ENCODE data around the gene ZSCAN5C.
A peak's percentile ranks its signal among the peaks of the same experiment; 100 is the strongest.
"Not testable (repeated sequence)": the region's sequence is repeated elsewhere in the genome, so short reads cannot be mapped to it uniquely, and the experiment has no call there.

Gene ZSCAN5C

GRCh38 chr19:56191711-56192110 is 10.4 kb upstream of the ZSCAN5C start:
- no peak for DNase-seq (ENCODE audit: low read depth in 3 of 3)

DNA sequence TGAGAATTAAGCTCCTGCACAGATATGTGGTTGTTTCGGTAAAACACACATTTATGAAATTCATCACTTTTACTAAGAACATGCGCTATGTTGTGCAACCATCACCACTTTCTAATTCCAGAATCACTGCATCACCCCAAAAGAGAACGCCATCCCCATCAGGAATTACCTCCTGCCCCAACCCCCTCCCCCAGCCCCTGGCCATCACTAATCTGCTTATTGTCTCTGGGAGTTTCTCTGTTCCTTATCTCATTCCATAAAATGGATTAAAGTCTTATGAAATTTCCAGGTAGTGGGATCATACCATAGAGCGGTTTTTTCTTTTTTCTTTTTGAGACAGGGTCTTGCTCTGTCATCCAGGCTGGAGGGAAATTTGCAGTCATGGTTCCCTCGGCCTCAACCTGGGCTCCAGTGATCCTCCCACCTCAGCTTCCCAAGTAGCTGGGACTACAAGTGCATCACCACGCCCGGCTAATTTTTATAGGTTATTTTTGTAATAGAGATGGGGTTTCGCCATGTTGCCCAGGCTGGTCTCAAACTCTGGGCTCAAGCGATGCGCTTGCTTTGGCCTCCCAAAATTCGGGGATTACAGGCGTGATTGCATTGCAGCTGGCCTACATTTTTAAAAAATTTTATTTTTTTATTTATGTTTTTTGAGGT is 8.0 kb upstream of the ZSCAN5C start:
- no peak for DNase-seq (ENCODE audit: low read depth in 3 of 3)

DNA sequence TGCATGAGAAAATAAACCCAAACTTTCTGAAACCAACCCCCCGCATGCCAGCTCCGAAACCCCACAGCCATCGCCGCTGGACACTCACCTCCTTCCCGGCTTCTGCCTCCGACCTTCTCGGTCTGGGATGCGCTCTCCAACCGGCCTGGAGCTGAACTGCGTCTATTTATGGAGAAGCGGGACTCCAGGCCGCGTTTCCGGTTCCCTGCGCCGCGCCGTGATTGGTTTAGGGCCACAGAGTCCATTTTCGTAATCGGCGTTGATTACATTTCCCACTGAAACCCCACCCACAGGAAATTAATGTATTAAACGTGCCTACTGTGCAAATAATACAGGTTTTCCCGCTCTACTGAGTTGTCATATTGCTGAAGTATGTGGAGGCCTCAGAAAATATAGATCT is 4.4 kb upstream of the ZSCAN5C start, which contains the start of gene ZSCAN5B:
TSS of gene ZSCAN5B (minus strand) at position 138 of the 400 bp plus-strand sequence. CDS start 4,731 bp downstream, outside the sequence.
- not testable (repeated sequence) for DNase-seq (ENCODE audit: low read depth in 3 of 3)

DNA sequence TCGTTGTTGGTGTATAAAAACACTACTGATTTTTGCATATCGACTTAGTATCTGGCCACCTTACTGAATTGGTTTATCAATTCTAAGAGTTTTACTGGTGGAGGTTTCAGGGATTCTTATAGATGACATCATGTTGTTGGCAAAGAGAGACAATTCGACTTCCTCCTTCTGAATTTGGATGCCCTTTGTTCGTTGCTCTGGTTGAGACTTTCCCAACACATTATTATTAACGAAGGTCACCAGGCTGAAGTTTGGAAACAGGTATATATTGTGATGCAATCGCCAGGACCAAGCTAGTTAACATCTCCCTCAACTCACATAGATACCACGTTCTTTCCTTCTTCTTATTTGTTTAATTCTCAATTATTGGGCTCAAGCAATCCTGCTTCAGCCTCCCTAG is 2.4 kb upstream of the ZSCAN5C start:
- DNase-seq (ENCODE audit: low read depth in 3 of 3): no peak

- not testable (repeated sequence) for DNase-seq (ENCODE audit: low read depth in 3 of 3)
These were observed 5.5 kb downstream of the ZSCAN5C start for GRCh38 chr19:56207581-56207980.

- no peak for DNase-seq (ENCODE audit: low read depth in 3 of 3)
These were observed 7.0 kb downstream of the ZSCAN5C start for GRCh38 chr19:56209091-56209490.

- not testable (repeated sequence) for DNase-seq (ENCODE audit: low read depth in 3 of 3)
These were observed 8.0 kb downstream of the ZSCAN5C start for GRCh38 chr19:56210036-56210435.

- DNase-seq (ENCODE audit: low read depth in 3 of 3): no peak
These were observed 9.6 kb downstream of the ZSCAN5C start for GRCh38 chr19:56211718-56212117.

- no peak for DNase-seq (ENCODE audit: low read depth in 3 of 3)
These were observed 15.2 kb downstream of the ZSCAN5C start for GRCh38 chr19:56217039-56217949.

DNA sequence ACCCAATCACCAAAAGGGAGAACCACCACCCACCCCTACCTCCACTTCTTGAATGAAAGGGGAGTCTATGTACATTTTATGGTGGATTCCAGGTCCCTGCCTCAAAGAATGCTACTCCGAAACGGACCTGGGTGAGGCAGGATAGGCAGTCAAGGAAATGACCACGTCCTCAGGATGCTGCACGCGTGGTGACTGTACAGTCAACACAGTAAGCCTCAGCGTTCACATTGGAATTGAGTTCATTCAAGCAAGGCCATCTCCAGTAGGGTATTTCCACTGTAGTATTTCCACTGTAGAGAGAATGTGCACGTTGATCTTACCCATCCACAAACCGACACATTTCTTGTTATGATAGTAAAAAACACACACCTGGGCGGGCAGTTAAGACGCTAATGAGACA is 16.9 kb downstream of the ZSCAN5C start:
- DNase-seq (ENCODE audit: low read depth in 3 of 3): no peak

- DNase-seq (ENCODE audit: low read depth in 3 of 3): not testable (repeated sequence)
These were observed 19.4 kb downstream of the ZSCAN5C start for GRCh38 chr19:56221442-56221841.

DNA sequence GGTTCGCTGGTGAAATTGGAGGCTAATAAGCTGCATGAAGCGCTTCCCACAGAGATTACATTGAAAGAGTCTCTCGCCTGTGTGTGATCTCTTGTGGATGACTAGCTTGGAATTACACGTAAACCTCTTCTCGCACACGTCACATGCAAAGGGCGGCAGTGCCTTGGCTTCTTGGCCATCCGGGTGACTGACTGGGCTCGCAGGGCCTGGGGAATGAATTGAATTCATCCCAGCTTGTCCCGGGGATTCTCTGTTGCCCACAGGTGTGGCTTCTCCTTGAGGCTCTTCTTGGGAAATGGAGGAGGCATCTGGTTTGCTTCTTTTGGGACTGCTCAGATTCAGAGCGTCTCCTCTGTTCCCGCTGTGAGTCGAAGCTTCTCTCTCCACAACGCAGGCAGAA is 19.8 kb downstream of the ZSCAN5C start:
- DNase-seq (ENCODE audit: low read depth in 3 of 3): no peak

- no peak for DNase-seq (ENCODE audit: low read depth in 3 of 3)
These were observed 20.8 kb downstream of the ZSCAN5C start for GRCh38 chr19:56222901-56223300.

DNA sequence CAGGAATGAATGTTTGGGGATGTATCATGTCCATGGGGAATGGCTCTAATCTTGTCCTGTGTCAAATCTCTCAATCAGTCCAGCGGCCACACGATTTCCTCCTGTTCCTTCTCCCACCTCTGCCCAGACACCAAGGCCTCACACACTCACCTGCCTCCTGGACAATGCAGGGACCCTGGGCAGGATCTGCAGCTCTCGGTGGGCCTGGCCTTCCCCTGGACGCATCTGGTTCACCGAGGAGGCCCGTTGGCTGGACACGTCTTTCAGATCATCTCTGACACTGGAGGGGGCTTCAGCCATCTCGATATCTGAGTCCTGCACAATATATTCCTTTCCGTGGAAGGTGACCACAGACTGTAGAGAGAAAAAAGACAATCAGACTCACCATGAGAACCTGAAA is 21.4 kb downstream of the ZSCAN5C start:
- DNase-seq (ENCODE audit: low read depth in 3 of 3): no peak

DNA sequence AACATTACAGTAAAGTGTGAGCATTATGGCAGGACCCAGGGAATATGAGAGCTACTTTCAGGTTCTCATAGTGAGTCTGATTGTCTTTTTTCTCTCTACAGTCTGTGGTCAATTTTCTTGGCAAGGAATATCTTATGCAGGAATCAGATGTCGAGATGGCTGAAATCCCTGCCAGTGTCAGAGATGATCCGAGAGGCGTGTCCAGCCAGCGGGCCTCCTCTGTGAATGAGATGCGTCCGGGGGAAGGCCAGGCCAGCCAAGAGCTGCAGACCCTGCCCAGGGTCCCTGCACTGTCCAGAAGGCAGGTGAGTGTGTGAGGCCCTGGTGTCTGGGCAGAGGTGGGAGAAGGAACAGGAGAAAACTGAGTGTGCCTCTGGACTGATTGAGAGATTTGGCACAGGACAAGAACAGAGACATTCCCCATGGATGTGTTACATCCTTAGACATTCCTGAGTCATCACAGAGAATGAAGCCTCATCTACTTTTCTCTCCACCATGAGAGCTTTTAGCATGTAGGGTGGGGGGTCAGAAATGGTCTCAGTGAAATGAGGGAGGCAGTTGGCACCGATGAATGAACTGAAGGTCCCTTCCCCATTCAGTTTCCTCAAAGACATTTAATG is 43.2 kb downstream of the ZSCAN5C start:
- DNase-seq (ENCODE audit: low read depth in 3 of 3): no peak

DNA sequence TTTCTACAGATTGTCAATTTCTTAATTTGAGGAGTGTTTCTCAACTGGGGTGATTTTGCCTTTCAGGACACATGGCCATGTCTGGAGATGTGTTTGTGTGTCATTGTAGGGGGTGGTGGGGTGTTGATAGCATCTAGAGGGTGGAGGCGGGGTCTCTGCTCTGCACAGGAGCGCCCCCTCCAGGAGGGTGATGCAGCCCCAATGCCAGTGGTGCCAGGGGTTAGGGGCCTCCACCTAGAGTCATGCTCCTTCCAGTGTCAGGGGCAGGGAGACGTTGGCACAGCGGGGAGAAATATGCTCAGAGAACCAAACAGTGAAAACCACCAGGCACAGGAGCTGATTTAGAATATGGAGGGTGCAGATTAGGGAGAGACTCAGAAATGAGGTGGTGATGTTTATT is 43.7 kb downstream of the ZSCAN5C start:
- not testable (repeated sequence) for DNase-seq (ENCODE audit: low read depth in 3 of 3)

GRCh38 chr19:56248736-56249338 is 46.8 kb downstream of the ZSCAN5C start:
- not testable (repeated sequence) for DNase-seq (ENCODE audit: low read depth in 3 of 3)

- peak; percentile 38 to 79 (median 56) for DNase-seq (ENCODE audit: low read depth in 3 of 3)
These were observed 50.8 kb downstream of the ZSCAN5C start for GRCh38 chr19:56252699-56253422.

- DNase-seq (ENCODE audit: low read depth in 3 of 3): no peak
These were observed 51.7 kb downstream of the ZSCAN5C start for GRCh38 chr19:56253737-56254136.

- no peak for DNase-seq (ENCODE audit: low read depth in 3 of 3)
These were observed 56.2 kb downstream of the ZSCAN5C start for GRCh38 chr19:56258272-56258671.

All from stimulated activated CD4-positive, alpha-beta T cell treated with anti-CD3 and anti-CD28 coated beads, TNF-alpha, amount 100 ng/mL, for 24 hours (primary cell).